Sigmoid colon (tissue), 4 donors: ENCODE data around the gene NEB.

ENCODE experiments used
- EP300 ChIP-seq, 4 donors: sonication (generic); formaldehyde crosslinking; IDR thresholded peaks; one replicate each; pipeline ENCODE4 v1.6.1; 2017; ENCODE audit warnings: antibody characterized with exemption in 4 of 4
- POLR2A ChIP-seq, 2 donors: fragments of 450-650 bp; IDR thresholded peaks; one replicate each; pipeline ENCODE4 v1.6.1; 2016; ENCODE audit warnings: antibody characterized with exemption in 2 of 2, mild to moderate bottlenecking in 2 of 2, moderate library complexity in 2 of 2
- POLR2AphosphoS5 ChIP-seq, 4 donors: sonication (generic); formaldehyde crosslinking; IDR thresholded peaks; one replicate each; pipeline ENCODE4 v1.6.1; 2017; ENCODE audit warnings: antibody characterized with exemption in 4 of 4
- TF ChIP-seq, protein P1 (sequence below), 4 experiments: fragments of 450-650 bp in 3 of 4; fragments of 200-600 bp in 1 of 4; IDR thresholded peaks; one replicate each; pipeline ENCODE4 v1.5.1; 2016 to 2019; ENCODE audit warnings: antibody characterized with exemption in 4 of 4, mild to moderate bottlenecking in 3 of 4, moderate library complexity in 2 of 4

- TF ChIP-seq, protein P1, sequence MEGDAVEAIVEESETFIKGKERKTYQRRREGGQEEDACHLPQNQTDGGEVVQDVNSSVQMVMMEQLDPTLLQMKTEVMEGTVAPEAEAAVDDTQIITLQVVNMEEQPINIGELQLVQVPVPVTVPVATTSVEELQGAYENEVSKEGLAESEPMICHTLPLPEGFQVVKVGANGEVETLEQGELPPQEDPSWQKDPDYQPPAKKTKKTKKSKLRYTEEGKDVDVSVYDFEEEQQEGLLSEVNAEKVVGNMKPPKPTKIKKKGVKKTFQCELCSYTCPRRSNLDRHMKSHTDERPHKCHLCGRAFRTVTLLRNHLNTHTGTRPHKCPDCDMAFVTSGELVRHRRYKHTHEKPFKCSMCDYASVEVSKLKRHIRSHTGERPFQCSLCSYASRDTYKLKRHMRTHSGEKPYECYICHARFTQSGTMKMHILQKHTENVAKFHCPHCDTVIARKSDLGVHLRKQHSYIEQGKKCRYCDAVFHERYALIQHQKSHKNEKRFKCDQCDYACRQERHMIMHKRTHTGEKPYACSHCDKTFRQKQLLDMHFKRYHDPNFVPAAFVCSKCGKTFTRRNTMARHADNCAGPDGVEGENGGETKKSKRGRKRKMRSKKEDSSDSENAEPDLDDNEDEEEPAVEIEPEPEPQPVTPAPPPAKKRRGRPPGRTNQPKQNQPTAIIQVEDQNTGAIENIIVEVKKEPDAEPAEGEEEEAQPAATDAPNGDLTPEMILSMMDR (IDR thresholded peaks at IDR 0.05) = no peak
- TF ChIP-seq POLR2AphosphoS5 (IDR thresholded peaks at IDR 0.05) = no peak
- TF ChIP-seq EP300 (IDR thresholded peaks at IDR 0.05) = no peak
- no peak for TF ChIP-seq POLR2A (IDR thresholded peaks at IDR 0.05)
These were observed 76.6 kb downstream of the NEB start for GRCh38 chr2:151657667-151658076.
